Measurements from ENCODE around the gene CLCN5. TPM values are rescaled to one million over a fixed set of nuclear protein-coding genes. Genes with fewer than 3 reads are reported as not detected.
"Not testable (repeated sequence)": the region's sequence is repeated elsewhere in the genome, so short reads cannot be mapped to it uniquely, and the experiment has no call there.

CLCN5 gene
- polyA plus RNA-seq, 3 donors, result 70.6 to 111 (median 85.9) TPM

DNA sequence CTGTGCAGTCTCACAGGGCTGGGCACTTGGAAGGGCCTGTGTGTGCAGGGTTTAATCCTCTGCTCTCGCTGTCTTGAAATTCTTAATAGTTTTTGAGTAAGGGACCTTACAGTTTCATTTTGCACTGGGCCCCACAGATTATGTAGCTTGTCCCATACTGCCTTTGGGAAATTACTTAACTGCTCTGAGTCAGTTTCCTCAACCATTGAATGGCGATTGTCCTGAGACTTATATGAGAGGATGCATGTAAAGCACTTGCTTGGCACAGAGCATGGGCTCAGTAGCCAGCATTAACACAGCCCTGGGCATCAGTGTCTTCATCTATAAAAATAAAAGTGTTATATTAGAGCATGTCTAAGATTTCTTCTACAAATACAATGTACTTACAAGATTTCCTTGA, 55.8 kb downstream of the CLCN5 start:
- DNase-seq (ENCODE audit: extremely low read depth in 1 of 11, low read depth in 9 of 11, low spot score in 4 of 11), result no peak

DNA sequence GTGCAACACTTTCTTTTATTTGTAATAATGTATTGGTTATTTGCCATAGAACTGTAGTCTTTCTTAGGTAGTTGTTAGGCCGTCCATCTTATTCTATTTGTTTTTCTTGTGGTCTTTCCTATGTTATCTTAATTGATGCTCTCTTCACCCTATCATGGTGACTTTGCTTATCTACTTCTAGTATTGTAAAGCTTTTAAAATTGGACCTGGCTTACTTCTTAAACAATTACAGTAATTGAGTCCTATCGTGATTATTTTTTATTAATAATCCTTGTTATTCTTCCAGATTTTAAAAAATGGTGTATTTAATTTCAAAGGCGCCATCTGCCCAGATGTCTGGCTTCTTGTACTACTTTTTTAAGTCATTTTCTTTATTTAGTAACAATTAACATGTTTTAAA, 63.7 kb downstream of the CLCN5 start:
- DNase-seq (ENCODE audit: extremely low read depth in 1 of 11, low read depth in 9 of 11, low spot score in 4 of 11), result no peak

DNA sequence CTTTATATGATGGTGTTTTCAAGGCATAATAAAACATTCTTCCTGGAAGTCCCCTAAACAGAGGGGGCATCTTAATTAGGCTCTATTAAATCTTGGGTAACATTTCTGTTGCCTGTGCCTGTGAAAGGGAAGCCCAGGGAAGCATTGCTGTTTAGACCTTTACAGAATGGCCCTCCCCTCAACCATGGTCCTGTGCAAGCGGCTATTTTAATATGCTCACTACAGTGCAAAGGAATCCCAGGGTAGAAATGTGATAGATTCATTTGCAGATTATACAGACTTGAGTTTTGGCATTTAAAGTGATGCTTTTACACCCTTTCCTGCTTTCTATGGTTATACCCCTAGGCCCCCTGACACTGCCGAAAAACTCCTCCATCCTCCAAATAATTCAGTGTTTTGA, 65.3 kb downstream of the CLCN5 start:
- no peak for DNase-seq (ENCODE audit: extremely low read depth in 1 of 11, low read depth in 9 of 11, low spot score in 4 of 11)

DNA sequence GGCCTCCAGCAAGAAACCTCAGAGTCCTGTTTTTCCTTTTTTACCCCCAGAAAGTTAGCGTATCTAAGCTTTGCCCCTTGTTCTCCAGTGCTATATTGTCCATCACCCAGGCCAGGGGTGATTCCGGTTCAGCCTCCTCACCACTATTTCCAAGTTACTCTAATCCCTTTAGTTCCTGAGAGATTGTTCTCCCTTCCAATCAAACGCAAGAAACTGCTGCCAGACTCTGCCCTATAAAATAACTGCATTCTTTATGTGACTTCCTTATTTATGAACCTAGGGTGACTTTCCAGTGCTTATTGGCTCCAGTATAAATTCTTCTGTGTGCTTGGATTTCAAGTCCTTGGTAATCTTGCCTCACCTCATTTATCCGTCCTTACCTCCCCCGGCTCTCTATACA, 65.7 kb downstream of the CLCN5 start:
- DNase-seq (ENCODE audit: extremely low read depth in 1 of 11, low read depth in 9 of 11, low spot score in 4 of 11), result peak in 8 of 11 donors; percentile 13 to 50 (median 26)

DNA sequence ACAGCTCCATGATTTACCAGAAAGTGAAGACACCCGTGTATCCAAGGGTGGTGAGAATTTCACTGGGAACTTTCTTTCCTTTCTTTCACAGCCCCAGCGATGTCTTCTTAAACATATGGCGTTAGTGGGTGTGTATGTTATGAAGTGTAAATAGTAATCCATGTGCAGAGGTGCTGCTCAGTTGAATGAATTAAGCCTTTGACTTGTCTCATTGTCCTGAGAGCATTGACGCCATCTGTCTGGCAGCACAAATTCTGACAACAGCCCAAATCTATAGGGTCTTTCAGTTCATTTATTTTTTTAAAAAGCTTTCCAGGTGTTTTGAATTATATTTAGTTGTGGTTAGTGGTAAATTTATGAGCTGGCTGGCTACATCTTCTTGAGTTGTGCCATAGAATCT, 69.4 kb downstream of the CLCN5 start:
- DNase-seq (ENCODE audit: extremely low read depth in 1 of 11, low read depth in 9 of 11, low spot score in 4 of 11), result no peak

DNA sequence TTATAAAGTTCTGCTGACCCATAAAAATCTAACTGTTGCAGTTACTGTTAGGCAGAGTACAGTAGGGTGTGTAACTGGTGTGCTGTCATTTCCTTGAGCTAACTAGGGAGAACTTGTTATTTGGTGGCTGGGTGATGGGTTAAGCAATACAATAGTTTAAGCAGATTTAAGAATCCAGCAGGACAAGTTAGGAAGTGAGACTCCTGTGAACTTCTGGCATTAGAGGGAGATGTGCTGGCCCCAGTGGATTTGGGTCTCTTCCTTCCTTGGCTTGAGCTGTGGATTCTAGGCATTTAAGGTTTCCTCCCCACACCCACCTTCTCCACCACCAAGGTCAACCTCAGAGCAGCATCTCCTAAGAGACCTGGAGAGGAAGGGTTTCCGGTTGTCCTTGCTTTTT, 70.5 kb downstream of the CLCN5 start:
- no peak for DNase-seq (ENCODE audit: extremely low read depth in 1 of 11, low read depth in 9 of 11, low spot score in 4 of 11)

DNA sequence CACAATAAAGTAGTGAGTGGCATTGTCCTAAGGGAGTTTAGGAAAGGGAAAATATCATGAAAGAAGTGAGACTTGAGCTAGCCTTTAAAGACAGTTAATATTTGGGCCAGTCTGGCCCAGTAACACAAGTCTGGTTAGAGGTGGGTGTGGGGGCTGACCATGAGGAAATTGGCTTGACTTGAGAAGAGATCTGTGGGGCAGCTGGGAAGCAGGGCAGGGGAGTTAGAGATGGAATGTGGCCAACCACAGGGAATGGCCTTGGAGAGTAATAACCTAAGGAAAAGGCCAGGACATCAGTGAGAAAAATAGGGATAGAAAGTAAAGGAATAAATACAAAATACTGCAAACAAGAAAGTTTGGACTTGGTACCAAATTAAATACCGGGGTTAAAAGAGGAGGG, 71.3 kb downstream of the CLCN5 start:
- no peak for DNase-seq (ENCODE audit: extremely low read depth in 1 of 11, low read depth in 9 of 11, low spot score in 4 of 11)

DNA sequence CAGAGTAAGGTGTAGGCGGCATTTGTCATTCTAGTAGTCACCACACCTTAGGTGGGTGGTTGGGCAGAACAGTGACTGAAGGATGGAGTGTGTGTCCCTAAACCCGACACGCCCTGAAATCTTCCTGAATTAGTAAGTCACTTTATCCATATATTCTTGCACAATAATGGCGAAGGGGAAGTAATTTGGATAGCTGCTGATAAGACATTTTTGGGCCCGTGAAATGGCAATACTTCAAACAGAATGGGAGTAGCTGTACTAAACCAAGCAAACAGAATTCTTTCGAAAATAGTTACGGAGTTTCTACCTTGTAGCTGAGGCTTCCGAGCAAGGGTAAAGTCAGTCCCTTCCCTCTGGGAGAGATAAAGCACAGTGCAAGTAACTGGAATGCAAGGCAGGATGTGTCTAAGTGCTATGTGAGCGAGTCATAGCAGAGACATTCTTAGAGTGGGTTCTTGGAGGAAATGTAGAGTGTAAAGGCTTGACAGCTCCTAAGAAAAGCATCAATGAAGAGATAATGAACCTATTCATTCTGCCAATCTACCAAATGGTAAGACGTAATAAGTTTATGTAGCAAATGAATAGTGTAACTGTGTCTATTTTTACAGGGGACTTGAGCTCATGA, 72.8 kb downstream of the CLCN5 start:
- no peak for DNase-seq (ENCODE audit: extremely low read depth in 1 of 11, low read depth in 9 of 11, low spot score in 4 of 11)

DNA sequence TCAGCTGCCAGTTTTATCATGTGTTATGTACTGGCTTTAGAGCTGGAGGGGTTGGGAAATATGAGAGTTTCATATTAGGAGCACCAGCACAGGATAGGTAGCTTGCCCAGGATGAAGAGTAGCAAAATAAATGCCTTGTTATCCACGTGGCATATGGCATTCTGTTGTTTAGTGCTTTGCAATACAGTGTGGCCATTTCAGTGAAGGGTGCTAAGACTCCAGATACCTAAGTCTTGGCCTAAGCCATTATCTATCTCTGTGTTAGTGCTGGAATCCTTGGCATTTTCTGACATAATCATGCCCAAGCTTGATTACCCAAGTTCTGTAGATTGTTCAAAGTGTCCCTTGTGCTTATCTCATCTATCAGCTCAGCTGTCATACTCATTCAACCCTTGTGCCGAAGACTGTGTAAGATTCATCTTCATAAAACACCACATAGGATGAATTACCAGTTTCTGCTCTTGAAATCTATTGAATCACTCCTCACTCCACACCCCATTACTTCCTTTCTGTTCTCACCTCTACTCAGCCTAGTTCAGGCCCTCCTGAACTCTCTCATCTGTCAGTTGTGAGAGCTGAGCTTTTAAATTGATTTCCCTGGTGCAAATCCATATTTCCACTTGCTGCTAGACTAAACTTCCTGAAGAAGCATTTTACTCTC, 73.5 kb downstream of the CLCN5 start:
- no peak for DNase-seq (ENCODE audit: extremely low read depth in 1 of 11, low read depth in 9 of 11, low spot score in 4 of 11)

DNA sequence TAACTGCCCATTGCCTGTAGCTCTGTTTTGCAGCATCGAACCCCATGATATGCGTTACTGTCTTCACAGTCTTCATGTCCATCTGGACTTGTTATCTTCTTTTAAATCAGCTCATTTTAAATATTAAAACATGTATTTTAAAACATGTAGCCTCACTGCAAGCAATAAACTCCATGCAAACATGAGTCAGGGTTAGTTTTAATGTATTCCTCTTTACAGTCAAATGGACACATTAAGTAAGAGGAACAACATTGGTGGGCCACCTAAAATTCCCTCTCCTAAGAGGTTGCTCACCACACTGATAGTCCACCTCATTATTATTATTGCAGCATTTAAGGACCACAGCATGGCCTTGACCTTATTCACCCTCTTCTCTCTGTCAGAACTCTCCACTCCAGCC, 74.1 kb downstream of the CLCN5 start:
- no peak for DNase-seq (ENCODE audit: extremely low read depth in 1 of 11, low read depth in 9 of 11, low spot score in 4 of 11)

DNA sequence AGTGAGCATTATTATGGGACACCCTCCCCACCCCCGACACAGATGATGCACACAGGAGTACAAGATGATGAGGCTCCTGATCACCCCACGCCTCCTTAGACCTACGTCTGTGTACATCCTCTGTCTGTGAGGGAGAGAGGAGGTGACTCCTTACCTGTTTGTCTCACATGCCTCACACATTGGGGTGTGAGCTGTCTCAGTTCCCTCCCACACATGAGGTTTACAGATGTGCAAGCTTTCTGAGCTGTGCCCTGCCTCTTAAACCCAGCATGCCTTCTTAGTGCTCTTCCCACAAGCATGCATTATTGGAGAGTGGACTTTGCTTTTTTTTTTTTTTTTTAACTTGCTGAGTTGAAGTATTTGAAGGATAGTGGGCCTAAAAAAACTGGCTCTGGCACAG, 76.7 kb downstream of the CLCN5 start:
- DNase-seq (ENCODE audit: extremely low read depth in 1 of 11, low read depth in 9 of 11, low spot score in 4 of 11), result no peak

DNA sequence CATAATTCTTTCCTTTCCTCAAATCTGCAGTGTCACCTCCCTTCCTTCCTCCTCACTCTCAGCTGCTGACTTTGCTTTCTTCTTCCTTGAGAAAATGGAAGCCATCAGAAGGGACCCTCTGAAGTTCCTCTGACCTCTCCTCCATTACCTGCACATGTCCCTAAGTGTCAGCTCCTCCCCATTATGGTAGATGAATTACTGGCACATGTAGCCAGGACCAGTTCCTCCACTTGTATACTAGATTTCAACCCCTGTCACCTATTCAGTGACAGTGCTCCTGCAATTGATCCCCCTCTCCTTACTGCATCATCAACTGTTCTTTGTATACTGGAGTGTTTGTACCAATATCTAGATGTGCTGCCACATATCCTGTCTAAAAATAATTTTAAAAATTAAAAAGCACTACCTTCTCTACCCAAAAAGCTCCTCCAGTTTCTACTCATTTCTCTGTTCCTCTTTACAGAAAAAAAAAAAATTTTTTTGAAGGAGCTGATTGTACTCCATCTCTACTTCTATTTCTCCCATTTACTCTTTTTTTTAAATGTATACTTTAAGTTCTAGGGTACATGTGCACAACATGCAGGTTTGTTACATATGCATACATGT, 78.6 kb downstream of the CLCN5 start:
- no peak for DNase-seq (ENCODE audit: extremely low read depth in 1 of 11, low read depth in 9 of 11, low spot score in 4 of 11)

DNA sequence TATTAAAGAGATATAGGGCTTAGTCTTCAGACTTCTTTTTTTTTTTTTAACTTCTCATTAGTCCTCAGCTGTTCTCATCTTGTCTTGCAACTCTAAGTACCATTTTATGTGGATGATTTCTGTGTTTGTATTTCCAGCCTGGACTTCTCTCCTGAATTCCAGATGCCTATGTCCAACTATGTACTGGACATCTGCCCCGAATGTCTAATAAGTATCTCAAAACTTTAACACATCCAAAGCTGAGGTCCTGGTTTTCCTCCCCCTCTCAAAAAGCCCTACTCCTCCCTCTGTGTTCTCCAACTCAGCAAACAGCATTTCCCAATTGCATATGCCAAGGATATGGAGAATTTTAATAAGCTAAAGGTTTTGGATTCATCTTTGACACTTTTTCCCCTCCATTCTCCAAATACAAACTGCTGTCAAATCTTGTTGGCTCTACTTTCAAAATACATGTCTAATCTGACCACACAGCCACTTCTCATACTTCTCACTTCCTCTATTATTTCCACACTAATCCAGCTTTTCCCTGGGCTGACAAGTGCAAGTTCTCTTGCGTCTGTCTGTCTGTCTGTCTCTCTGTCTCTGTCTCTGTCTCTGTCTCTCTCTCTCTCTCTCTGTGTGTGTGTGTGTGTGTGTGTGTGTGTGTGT, 79.8 kb downstream of the CLCN5 start:
- no peak for DNase-seq (ENCODE audit: extremely low read depth in 1 of 11, low read depth in 9 of 11, low spot score in 4 of 11)

DNA sequence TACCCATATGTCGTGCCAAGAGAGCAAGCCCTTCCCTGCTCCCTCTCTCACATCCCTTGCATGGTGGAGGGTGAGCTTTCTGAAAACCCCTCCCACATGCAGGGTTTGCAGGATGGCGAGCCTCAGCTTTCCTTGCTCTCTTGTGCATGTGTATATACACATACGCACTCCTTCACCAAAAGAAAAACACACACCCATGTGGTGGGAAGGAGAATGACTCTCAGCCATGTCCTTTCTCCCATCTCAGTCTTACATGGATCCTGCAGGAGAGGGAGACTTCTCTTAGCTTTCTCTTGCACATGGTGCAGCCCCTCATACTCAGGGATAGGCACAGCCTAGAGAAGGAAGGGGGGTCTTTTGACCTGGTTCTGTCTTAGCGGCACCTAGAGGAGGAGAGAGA, 81.1 kb downstream of the CLCN5 start:
- no peak for DNase-seq (ENCODE audit: extremely low read depth in 1 of 11, low read depth in 9 of 11, low spot score in 4 of 11)

DNA sequence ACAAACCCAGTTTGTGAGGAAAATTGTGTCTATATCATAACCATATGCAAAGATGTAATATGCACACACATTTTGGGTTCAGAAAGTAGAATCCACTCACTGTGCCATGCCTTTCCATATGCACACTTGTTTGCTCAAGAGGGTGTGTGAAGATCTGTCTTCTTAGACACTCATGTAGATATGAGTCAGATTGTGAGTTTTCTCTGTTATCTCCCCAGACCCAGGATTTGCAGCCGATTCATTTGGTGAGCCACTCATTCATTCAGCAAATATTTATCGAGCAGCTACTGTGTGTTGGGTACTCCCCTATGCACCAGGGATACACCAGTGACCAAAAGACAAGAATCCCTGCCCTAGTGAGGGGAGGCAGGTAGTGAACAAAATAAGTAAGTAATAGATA, 81.5 kb downstream of the CLCN5 start:
- DNase-seq (ENCODE audit: extremely low read depth in 1 of 11, low read depth in 9 of 11, low spot score in 4 of 11), result no peak

DNA sequence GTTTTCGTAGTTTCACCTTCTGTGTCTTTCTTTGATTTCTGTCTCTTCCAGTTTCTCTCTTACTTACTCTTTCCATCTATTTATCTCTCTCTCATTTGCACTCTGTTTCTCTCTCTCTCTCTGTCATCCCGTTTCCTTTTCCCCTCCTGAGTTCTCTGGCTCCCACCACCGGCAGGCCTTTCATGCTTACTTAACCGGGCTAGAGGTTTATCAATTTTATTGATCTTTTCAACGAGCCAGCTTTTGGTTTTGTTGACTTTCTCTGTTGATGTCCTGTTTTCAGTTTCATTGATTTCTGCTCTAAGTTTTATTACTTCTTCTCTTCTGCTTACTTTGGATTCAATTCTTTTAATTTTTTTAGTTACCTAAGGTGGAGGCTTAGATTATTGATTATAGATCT, 103.2 kb downstream of the CLCN5 start:
- not testable (repeated sequence) for DNase-seq (ENCODE audit: extremely low read depth in 1 of 11, low read depth in 9 of 11, low spot score in 4 of 11)

DNA sequence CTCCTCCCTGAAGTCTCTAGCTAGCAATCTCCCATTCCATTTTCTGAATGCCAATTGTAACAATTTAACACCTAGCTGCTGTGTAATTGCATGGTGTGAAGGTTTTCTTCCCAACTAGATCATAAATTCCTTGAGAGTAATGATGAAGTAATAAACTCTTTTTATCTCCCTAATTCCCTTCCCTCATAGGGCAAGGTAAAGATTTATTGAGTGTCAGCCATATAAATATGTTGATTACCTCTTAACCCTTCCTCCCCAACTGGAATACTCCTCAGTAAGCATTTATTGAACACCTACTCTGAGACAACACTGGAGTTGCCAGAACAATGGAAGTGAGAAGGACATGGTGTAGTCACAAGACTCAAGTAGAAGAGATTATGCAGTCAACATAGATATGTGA, 112.7 kb downstream of the CLCN5 start:
- no peak for DNase-seq (ENCODE audit: extremely low read depth in 1 of 11, low read depth in 9 of 11, low spot score in 4 of 11)

DNA sequence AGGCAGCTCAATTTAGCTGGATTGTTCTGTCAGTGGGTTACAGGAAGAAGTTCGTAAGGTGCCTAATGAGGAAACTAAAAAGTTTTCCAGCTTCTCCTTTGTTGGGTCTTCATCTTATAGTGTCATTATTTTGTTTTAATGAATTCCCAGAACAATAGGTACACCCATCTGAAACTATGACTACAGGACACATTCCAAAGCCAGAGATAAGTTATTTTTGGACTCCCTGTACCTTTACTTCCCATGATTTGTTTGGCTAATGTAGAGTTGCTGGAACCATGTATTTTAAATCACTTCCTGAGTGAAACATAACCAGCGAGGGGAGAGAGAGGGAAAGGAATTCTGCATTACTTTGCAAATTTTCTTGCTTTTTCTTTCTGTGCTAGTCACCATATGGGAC, 114.0 kb downstream of the CLCN5 start:
- DNase-seq (ENCODE audit: extremely low read depth in 1 of 11, low read depth in 9 of 11, low spot score in 4 of 11), result no peak

DNA sequence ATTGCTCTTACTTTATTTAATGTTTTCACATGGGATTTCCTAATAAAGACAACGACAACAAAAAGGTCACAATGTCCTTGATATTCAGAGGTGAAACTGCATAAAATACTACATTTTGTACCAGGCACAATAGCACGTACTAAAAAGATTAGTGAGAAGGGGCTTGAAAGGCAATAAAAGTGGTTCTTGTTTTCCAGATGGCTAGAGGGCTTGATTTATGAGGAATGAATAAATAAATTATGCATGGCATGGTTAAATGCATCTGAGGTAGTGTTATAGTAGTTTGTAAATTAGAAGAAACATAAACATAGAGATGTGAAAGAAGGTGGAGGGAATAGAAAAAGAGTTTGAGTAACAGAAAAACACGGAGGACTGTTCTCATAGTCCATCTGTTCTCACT, 123.4 kb downstream of the CLCN5 start:
- DNase-seq (ENCODE audit: extremely low read depth in 1 of 11, low read depth in 9 of 11, low spot score in 4 of 11), result no peak

DNA sequence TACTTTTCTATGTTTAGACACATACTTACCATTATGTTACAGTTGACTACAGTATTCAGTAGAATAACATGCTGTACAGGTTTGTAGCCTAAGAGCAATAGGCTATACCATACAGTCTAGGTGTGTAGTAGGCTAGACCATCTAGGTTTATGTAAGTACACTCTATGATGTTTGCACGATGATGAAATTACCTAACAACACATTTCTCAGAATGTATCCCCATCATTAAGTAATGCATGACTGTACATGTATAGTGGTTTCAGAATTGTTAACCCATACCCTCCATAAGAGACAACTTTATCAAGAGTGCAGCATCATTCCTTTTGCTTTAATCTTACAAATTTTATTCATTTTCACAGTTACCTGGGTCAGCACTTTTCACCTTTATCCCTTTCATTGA, 126.8 kb downstream of the CLCN5 start:
- no peak for DNase-seq (ENCODE audit: extremely low read depth in 1 of 11, low read depth in 9 of 11, low spot score in 4 of 11)

Data from renal cortex interstitium (tissue), 11 donors.